Measurements from ENCODE around the gene ZBTB8OS. TPM values are rescaled to one million over a fixed set of nuclear protein-coding genes. Genes with fewer than 3 reads are reported as not detected.
"Not testable (repeated sequence)": the region's sequence is repeated elsewhere in the genome, so short reads cannot be mapped to it uniquely, and the experiment has no call there.

ZBTB8OS gene
- total RNA-seq, 1 donor from 2014 or later: 18.2 TPM

DNA sequence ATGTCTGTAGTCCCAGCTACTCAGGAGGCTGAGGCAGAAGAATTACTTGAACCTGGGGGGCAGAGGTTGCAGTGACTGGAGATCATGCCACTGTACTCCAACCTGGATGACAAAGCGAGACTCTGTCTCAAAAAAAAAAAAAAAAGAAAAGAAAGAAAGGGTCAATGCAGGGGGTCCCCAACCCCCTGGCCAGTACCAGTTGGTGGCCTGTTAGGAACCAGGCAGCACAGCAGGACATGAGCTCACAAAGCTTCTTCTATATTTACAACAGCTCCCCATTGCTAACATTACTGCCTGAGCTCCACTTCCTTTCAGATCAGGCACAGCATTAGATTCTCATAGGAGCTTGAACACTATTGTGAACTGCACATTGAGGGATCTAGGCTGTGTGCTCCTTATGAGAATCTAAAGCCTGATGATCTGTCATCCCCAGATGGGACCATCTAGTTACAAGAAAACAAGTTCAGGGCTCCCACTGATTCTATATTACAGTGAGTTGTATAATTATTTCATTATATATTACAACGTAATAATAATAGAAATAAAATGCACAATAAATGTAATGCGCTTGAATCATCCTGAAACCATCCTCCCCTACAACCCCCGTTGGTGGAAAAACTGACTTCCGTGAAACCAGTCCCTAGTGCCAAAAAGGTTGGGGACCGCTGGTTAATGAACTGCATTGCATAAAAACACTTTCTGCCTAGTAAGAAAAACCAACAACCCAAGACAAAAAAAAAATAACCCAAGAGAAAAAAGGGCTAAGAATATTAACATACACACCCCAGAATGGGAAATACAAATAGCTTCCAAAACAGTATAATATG, 2.8 kb downstream of the ZBTB8OS start:
- no peak for DNase-seq

DNA sequence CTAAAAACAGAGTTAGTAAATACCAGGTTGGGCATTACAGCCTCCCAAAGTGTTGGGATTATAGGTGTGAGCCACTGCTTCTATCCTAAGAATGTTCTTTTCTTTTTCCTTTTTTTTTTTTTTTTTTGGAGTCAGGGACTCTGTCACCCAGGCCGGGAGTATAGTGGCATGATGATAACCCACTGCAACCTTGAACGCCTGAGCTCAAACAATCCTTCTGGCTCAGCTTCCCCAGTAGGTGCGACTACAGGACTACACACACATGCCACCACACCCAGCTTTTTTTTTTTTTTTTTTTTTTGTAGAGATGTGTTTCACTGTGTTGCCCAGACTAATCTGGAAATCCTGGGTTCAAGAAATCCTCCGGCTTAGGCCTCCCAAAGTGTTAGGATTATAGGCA, 5.9 kb downstream of the ZBTB8OS start:
- DNase-seq: no peak

DNA sequence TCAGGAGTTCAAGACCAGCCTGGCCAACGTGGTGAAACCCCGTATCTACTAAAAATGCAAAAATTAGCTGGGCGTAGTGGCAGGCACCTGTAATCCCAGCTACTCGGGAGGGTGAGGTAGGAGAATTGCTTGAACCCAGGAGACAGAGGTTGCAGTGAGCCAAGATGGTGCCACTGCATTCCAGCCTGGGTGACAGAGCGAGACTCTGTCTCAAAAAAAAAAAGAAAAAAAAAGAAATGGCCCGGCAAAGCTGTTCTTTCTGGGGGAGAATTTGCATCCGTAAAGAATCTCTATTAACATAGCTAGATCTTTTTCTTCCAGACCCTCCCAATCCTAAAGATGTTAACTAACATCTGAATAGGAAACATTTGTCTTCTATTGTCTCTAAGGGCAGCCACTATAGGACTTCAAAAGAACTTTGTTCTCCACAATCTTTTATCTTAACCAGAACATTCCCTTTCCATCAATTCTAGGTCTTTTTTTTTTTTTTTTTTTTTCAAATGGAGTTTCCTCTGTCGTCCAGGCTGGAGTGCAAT, 8.0 kb downstream of the ZBTB8OS start:
- DNase-seq: not testable (repeated sequence)

DNA sequence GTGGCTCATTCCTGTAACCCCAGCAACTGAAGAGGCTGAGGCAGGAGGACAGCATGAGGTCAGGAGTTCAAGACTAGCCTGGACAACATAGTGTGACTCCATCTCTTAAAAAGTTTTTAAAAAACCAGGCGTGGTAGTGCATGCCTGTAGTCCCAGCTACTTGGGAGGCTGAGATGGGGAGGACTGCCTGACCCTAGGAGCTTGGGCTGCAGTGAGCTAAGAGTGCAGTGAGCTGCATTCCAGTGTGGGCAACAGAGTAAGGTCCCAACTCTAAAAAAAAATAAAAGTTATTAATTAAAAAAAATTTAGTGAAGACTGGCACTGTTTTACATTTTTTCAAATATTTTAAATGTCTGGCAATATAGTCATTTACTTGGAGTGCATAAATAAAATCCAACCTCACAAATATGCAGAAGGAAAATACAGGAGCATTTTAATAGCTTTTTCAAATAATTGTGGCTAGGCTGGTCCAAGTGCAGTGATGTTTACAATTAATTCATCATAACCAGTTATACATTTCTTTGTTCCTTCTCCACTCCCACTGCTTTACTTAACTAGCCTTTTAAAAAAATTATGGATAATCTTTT, 10.8 kb downstream of the ZBTB8OS start:
- no peak for DNase-seq

DNA sequence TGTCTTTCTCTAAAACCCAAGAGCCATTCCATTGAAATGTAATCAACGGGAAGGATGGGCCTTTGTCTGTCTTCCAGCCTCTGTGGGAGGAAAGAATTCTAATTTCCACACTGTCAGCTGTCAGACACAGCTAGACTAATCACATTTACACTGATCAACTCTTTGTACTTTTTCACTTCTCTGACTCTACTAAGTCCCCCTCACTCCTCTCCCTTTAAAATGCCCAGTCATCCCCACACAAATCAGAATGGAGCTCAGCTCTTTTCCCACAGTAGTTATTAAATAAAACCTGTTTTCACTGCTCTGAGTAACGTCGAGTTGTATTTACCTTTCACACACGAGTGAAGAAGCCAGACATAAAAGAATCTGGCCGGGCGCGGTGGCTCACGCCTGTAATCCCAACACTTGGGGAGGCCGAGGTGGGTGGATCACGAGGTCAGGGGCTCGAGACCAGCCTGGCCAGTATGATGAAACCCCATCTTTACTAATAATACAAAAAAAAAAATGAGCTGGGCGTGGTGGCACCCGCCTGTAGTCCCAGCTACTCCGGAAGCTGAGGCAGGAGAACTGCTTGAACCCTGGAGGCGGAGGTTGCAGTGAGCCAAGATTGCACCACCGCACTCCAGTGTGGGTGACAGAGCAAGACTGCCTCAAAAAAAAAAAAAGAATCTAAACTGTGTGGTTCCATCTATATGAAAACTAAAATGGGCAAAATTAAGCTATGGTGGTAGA, 13.3 kb downstream of the ZBTB8OS start:
- no peak for DNase-seq

DNA sequence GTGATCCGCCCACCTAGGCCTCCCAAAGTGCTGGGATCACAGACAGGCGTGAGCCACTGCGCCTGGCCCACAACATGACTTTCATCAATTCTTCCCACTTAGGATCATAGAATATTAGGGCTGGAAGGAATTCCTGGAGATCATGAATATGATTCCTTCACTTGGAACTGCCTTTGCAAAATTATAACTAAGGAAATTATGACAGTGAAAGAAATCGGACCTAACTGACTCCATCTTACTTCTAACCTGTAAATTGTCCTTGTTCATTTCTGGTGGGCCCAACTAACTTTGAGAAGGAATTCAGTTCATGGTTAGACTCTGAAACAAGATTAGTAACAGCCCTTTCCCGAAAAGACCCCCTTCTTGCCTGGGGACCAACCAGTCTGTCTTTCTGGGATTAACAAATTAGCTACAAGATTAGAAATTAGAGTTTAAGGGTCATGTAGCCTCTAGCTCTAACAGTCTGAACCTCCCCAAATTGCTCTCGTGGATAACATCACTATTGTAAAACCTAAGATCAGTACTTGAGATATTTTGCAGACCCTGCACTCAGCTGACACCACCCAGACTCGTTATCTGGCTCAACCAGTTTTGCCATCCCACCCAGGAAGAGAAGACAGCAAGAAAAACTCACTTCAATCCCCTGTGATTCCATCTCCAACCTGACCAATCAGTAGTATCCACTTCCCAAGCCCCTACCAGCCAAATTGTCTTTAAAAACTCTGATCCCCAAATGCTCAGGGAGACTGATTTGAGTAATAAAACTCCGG, 14.7 kb downstream of the ZBTB8OS start:
- no peak for DNase-seq

DNA sequence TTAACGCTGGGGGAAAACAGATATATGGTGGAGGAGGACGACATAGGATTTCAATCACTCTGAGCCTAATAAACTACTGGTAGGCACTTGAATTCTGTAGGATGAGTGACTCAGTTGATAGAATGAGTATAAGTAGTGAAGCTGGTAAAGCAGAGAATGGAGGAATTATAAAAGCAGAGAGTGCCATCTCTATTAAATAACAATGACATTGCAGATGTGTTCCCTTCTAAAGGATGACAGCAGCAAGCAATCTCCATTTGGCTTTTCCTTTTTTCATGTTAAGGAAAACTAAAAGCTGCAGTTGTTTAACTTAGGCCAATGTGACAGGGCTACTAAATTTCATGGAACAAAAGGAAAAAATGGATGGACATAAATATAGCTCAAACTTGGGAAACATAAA, 17.5 kb downstream of the ZBTB8OS start:
- DNase-seq: no peak

DNA sequence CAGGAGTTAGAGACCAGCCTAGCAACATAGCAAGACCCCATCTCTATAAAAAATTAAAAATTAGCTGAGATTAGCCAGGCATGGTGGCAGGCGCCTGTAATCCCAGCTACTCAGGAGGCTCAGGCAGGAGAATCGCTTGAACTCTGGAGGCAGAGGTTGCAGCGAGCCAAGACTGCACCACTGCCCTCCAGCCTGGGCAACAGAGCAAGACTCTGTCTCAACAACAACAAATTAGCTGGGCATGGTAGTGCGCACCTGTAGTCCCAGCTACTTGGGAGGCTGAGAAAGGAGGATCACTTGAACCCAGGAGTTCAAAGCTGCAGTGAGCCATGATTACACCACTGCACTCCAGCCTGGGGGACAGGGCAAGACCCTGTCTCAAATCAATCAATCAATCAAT, 20.2 kb downstream of the ZBTB8OS start:
- not testable (repeated sequence) for DNase-seq

DNA sequence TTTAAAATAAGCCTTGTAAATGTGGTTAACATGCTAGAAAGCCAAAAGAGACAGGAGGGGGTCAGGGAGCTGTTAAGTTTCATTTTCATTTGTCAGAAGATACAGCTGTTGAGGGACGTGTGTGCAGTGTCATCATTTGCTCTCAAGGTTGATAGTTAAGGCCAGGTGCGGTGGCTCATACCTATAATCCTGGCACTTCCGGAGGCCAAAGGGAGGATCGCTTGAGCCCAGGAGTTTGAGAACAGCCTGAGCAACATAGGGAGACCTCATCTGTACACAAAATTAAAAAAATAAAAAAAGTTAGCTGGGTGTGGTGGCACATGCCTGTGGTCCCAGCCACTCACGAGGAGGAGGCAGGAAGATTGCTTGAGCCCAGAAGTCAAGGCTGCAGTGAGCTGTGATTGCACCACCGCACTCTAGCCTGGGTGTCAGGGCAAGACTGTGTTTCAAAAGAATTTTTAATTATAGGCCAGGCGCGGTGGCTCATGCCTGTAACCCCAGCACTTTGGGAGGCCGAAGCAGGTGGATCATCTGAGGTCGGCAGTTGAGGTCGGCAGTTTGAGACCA, 22.7 kb downstream of the ZBTB8OS start:
- peak; percentile 17 for DNase-seq

DNA sequence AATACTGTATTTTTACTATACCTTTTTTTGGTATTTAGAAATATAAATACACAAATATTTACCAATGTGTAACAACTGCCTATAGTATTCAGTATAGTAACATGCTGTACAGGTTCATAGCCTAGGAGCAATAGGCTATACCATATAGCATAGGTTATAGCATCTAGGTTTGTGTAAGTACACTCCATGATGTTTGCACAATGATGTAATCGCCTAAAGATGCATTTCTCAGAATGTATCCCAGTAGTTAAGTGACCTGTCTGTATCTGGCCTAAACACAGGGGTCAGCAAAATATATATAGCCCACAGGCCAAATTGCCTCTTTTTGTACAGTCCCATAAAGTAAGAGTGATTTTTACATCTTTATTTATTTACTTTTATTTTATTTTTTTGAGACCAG, 24.2 kb downstream of the ZBTB8OS start:
- DNase-seq: no peak

DNA sequence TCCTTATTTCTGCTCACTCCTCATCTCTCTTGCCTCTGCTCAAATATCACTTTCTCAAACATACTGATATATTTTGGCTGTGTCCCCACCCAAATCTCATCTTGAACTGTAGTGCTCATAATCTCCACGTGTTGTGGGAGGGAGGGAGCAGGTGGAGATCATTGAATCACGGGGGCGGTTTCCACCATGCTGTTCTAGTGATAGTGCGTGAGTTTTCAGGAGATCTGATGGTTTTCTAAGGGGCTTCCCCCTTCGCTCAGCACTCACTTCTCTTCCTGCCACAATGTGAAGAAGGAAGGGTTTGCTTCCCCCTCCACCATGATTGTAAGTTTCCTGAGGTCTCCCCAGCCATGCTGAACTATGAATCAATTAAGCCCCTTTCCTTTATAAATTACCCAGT, 26.6 kb downstream of the ZBTB8OS start:
- no peak for DNase-seq

DNA sequence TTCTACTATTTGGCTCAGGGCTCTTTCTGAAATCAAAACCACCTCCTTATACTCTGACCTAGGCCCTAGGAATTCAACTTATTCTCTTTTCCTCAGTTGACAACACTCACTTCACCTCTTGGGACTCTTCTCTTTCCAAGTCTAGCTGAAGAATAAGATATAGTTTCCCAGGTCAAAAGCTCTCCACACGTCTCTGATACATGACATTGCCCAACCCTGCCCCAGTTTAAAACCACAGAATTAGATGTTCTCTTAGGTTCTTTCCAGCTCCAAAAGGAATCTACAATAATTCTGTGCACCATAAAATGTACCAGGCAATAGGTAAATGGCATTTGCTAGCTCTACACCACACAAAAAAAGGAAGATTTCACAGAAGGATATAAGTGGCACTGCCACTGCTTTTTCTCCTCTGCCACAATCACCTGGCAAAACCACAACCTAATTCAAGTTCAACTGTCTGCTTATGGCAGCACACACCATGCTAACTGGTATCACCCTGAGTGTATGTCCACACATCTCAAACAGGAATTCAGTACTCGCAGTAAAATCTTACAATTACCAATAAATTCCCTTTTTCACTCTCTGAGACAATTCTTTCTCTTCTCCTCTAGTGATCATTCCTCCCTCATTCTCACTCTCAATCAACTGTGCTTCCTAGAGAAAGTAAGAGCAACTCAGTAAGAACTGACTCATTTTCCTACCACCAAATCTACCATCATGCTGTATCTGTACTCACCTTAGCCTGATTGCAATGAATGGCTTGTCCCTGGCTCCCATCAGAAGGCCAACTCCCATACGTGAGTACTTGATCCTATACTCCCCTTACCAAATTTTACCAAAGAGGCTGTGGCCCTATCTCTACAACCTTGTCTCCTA, 27.3 kb downstream of the ZBTB8OS start:
- DNase-seq: no peak

DNA sequence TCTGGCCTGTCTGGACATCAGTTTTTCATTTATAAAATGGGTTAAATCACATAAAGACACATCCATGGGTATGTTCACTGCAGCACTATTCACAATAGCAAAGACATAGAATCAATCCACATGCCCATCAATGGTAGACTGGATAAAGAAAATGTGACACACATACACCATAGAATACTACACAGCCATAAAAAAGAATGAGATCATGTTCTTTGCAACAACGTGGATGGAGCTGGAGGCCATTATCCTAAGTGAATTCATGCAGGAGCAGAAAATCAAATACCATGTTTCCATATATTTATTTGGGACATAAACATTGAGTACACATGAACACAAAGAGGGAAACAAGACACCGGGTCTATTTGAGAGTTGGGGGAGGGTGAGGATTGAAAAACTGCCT, 28.1 kb downstream of the ZBTB8OS start:
- DNase-seq: no peak

DNA sequence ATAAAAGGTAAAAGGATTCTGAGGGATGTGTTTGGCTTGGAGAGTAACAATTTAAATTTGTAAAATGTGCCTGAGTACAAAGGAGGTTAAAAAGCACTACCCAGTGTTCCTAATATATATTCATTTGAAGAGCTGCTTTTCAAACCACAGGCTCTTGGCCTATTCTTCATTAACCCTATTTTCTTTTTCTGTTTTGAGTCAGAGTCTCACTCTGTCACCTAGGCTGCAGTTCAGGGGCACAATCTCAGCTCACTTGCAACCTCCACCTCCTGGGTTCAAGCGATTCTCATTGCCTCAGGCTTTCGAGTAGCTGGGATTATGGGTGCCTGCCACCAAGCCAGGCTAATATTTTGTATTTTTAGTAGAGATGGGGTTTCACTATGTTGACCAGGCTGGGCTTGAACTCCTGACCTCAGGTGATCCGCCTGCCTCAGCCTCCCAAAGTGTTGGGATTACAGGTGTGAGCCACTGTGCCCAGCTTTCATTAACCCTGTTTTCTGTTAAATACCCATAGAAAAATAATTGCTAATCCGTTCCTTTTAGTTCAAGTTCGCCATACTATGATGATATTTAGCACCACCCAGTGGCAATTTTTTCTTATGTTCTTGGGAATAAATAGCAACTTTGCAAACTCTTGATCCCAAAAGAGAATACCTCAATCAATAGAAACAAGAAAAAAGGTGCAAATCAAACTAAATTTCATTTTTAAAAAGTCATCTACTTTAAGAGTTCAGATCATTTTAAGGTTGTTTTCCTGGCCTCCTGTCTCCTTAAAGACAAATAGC, 30.5 kb downstream of the ZBTB8OS start:
- DNase-seq: peak; percentile 26

DNA sequence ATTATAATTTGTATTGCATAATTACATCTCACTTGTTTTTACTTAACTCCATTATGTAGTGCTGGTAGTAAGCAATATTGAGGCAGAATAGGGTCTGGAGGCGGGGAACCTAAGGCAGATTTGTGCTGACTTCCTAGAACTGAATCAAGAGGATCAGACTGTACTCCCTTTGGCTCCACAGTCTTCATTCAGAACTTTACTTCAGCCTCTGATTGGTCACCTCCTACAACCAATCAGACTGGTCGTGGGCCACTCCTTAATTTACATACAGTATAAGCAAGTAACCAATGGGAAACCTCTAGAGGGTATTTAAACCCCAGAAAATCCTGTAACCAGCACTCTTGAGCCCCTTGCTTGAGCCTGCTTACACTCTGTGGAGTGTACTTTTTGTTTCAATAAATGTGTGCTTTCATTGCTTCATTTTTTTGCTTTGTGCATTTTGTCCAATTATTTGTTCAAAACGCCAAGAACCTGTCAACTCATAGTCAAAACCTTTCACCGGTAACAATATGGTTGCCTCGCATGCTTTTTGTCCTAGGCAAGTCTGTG, 31.6 kb downstream of the ZBTB8OS start:
- DNase-seq: no peak

DNA sequence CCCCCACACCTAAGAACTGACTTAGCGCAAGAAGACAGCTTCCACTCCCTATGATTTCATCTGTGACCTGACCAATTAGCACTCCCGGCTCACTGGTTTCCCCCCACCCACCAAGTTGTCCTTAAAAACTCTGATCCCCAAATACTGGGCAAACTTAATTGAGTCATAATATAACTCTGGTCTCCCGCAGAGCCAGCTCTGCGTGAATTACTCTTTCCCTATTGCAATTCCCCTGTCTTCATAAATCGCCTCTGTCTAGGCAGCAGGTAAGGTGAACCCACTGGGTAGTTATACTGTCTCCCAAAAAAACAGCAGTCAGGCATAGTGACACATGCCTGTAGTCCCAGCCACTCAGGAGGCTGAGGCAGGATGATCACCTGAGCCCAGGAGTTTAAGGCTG, 36.9 kb downstream of the ZBTB8OS start:
- DNase-seq: no peak

DNA sequence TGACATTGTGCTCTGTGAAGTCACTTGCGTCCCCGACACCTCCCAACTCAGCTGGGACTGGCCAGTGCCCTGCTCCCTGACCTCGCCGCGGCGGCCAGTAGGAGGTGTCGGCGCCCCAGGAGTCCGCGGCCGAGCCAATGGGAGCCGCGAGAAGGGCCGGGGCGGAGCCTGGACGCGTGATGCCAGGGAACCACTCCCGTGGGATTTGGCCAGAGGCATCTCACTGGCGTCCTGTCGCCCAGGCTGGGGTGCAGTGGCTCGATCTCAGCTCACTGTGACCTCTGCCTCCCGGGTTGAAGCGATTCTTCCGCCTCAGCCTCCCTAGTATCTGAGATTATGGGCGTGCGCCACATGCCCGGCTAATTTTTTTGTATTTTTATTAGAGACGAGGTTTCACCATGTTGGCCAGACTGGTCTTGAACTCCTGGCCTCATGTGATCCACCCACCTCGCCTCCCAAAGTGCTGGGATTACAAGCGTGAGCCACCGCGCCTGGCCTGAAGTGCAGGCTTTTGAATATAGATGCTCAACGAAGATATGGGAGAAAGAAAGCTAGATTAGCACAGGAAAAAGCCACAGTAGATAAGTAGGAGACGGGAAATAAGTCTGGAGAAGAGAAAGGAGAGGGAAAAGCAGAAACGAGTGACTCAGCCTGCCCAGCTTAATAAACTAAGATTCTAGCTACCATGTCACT, 38.0 kb downstream of the ZBTB8OS start:
- peak; percentile 65 for DNase-seq

DNA sequence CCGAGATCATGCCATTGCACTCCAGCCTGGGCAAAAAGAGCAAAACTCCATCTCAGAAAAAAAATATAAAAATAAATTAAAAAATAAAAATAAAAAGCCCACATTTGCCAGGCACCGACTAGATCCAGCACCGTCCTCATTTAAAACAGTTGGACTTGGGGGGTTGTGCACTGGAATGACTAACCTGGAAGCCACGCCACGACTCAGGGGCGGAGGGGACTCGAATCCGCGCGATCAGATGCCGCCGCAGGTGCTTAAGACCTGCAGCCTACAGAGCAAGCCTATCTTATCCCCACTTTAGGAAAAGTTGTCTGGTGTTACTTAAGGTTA, 38.5 kb downstream of the ZBTB8OS start:
- no peak for DNase-seq

DNA sequence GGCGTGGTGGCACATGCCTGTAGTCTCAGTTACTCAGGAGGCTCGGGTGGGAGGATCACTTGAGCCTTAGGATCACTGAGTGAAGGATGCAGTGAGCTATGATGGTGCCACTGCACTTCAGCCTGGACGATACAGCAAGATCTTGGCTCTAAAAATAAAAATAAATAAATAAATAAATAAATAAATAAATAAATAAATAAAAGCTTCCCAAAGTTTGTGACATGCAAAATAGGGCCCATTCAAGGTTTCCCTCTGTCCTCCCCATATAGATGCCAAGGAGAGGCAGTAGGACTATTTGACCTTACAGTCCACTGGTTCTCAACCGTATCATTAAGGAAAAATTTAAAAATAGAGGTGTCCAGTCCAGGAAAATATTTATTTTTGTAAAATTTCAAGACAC, 41.2 kb downstream of the ZBTB8OS start:
- DNase-seq: no peak
